ENCODE data around the gene SH3BP2. TPM values are rescaled to one million over a fixed set of nuclear protein-coding genes. Genes with fewer than 3 reads are reported as not detected.

Gene SH3BP2
- total RNA-seq, 2 donors from 2014 or later = 24.3 to 41.3 TPM

DNA sequence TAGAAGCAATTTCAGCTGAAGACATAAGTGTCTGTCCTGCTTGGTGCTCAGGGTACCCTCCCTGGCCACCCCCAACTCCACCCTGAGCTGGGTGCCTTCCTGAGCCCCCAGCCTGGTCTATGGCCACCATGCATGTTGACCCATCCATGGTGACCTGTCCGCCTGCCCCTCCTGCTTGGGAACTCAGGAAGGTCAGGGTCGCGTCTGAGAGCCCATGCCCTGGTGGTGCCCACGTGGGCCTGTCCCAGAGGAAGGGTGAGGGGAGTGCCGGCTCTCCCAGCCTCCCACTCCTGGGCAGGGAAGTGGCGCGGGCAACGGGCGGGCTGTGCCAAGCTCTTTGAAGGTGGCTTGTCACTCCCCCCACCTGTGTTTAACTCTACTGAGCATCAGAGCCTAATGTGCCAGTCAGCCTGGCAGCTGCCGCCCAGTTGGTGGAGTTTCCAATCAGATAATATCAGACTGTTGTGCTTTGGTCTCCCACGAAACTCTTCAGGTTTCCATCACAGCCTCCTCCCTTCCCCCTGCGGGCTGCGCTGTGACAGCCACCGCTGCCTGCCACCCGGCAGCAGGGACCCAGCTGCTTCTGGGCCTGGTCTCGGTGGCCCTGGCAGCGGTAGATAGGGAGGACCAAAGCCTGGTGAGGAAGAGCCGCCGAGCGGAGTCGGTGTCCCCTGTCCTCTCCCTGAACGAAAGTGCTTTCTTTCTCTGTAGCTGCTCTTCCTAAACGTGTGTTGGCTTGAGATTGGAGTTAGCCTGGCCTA lies 4.8 kb downstream of the SH3BP2 start:
- intact Hi-C loops (cut with DNase I) = no loop called here
- Histone ChIP-seq H3K9me3 (no peaks in the 10 kb centered on the region), H3K27ac (peak overlapping the region; percentile 63 to 76), H3K4me3 (no peak overlapping the region), H3K27me3 (replicated peaks; ENCODE audit: insufficient read depth) (no peaks in the 10 kb centered on the region), H3K36me3 (no peaks in the 10 kb centered on the region), H3K4me1 (replicated peaks) (peaks cover 39% of the 10 kb centered on the region)
- 25% methylated on average over 23 of the region's 23 CpGs for WGBS
- TF ChIP-seq POLR2AphosphoS5 (IDR thresholded peaks at IDR 0.05) (peak; percentile 68), POLR2A (IDR thresholded peaks at IDR 0.05) (no peak)
- TF ChIP-seq, protein P1, sequence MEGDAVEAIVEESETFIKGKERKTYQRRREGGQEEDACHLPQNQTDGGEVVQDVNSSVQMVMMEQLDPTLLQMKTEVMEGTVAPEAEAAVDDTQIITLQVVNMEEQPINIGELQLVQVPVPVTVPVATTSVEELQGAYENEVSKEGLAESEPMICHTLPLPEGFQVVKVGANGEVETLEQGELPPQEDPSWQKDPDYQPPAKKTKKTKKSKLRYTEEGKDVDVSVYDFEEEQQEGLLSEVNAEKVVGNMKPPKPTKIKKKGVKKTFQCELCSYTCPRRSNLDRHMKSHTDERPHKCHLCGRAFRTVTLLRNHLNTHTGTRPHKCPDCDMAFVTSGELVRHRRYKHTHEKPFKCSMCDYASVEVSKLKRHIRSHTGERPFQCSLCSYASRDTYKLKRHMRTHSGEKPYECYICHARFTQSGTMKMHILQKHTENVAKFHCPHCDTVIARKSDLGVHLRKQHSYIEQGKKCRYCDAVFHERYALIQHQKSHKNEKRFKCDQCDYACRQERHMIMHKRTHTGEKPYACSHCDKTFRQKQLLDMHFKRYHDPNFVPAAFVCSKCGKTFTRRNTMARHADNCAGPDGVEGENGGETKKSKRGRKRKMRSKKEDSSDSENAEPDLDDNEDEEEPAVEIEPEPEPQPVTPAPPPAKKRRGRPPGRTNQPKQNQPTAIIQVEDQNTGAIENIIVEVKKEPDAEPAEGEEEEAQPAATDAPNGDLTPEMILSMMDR (IDR thresholded peaks at IDR 0.05) = peak in 1 of 4 experiments; percentile 5
- peak; percentile 73 for DNase-seq (ENCODE audit: low spot score)

DNA sequence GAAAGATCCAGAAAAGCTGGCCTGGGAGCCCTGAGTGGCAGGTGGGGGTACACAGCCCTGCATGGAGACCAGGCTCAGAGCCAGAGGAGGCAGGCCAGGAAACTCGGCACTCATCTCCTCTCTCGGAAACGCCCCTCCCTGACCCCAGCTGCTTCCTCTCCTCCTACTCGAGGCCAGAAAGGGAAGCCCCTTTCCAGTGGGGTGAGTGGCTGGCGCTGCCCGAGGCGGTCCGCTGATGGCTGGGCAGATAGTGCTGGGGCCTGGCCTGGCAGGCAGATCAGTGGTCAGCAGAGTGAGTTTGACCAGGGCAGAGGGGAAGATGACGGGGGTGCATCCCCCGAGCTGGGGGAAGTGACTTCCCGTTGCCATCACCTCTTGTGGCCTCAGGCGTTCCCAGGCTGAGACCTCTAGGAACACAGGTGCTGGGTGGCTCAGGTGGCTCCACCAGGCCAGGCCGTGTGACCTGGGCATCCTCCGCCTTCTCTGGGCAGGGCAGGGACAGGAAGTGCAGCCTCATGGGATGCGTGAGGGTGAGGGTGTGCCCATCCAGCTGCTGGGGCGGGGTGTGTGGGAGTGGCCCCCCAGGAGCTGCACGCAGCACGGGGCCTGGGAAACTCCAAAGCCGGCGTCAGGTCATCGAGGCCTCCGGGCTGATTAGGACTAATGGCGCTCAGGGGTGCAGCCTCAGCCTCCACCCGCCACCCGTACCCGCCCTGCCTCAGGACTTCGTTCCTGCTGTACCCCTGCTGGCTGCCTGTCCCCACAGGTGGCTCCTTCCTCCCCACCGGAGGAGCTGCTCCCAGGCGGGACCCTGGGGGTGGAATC lies 5.7 kb downstream of the SH3BP2 start:
- peak overlapping the region; percentile 63 to 76 for H3K27ac ChIP-seq
- TF ChIP-seq, protein P1 (IDR thresholded peaks at IDR 0.05) = no peak
- no peak for TF ChIP-seq POLR2A (IDR thresholded peaks at IDR 0.05)
- no peak for TF ChIP-seq POLR2AphosphoS5 (IDR thresholded peaks at IDR 0.05)
- H3K4me3 ChIP-seq = no peak overlapping the region
- intact Hi-C loops (cut with DNase I) = no loop called here
- H3K9me3 ChIP-seq = no peaks in the 10 kb centered on the region
- no peaks in the 10 kb centered on the region for H3K27me3 ChIP-seq (replicated peaks; ENCODE audit: insufficient read depth)
- peaks cover 39% of the 10 kb centered on the region for H3K4me1 ChIP-seq (replicated peaks)
- 56% methylated on average over 25 of the region's 29 CpGs for WGBS
- DNase-seq (ENCODE audit: low spot score) = no peak
- H3K36me3 ChIP-seq = no peaks in the 10 kb centered on the region

DNA sequence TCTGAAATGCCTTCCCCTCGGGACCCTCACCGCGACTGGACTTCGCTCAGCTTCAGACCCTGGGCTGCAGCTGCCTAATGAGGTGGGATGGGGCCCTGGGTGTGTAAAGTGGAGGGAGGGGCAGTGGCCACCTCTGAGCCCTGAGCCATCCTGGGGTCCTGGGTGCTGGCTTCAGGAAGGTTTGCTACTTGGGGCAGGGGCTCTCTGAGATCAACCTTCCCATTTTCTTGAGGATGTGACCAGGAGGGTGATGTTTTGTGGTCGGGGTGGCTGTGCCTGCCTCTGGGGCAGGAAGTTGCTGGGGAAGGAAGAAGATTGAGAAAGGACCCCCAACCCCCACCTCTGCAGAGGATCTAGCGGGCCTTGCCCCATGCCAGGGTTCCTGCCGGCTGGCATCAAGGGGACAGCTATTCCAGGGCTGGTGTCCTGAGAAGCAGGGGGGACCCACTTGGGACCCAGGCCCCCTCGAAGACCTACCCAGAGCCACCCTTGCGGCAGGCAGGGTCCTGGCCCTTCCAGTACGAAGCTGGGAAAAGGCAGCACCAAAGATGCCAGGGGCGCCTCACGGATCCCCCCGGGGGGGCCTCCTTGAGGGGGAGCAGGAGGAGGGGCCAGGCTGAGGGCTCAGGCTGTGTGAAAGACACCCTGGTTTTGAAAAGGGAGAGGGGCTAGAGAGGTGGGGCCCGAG lies 6.5 kb downstream of the SH3BP2 start:
- H3K27me3 ChIP-seq (replicated peaks; ENCODE audit: insufficient read depth) = no peaks in the 10 kb centered on the region
- H3K4me3 ChIP-seq = no peak overlapping the region
- no peaks in the 10 kb centered on the region for H3K9me3 ChIP-seq
- DNase-seq (ENCODE audit: low spot score) = no peak
- peaks cover 35% of the 10 kb centered on the region for H3K4me1 ChIP-seq (replicated peaks)
- TF ChIP-seq POLR2A (IDR thresholded peaks at IDR 0.05) = no peak
- TF ChIP-seq POLR2AphosphoS5 (IDR thresholded peaks at IDR 0.05) = no peak
- TF ChIP-seq, protein P1 (IDR thresholded peaks at IDR 0.05) = no peak
- WGBS = 60% methylated on average over 14 of the region's 14 CpGs
- H3K27ac ChIP-seq = peak overlapping the region; percentile 63 to 76
- intact Hi-C loops (cut with DNase I) = no loop called here
- no peaks in the 10 kb centered on the region for H3K36me3 ChIP-seq

DNA sequence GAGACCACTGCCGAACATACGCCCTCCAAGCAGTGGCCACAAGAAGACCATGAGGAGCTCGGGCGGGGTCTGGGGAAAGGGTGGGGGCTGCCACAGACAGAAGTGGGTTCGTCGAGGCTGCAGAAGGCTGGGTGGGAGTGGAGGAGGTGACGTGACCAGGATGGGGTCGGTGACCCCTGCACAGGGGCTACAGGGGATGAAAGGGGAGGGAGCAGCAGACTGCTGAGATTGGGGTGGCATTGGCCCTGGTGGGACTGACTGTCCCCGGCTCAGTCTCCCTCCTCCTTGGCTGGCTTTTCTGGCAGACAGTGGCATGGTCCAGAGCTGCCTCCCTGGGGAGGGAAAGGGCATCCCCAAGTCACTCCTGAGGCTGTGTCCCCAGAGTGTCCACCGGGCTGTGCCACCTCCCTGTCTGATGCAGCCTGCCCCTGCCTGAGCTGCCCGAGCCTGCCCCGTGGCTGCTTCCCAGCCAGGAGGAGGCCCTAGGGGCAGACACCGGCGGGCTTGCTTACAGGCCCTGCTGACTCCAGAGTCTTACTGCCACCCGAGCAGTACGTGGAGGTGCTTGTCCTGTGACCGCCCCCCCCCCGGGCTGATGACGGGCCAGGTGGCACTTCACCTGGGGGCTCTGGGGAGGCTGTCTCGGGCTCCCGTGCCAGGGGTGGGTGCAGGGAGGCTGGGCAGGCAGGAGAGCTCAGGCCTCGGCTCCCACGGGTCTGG lies 7.2 kb downstream of the SH3BP2 start:
- DNase-seq (ENCODE audit: low spot score) = no peak
- Histone ChIP-seq H3K36me3 (no peaks in the 10 kb centered on the region), H3K4me1 (replicated peaks) (peaks cover 31% of the 10 kb centered on the region), H3K27me3 (replicated peaks; ENCODE audit: insufficient read depth) (no peaks in the 10 kb centered on the region), H3K4me3 (peak overlapping the region in 1 of 2 donors; percentile 3), H3K9me3 (no peaks in the 10 kb centered on the region), H3K27ac (peak overlapping the region; percentile 63 to 76)
- intact Hi-C loops (cut with DNase I) = no loop called here
- 51% methylated on average over 17 of the region's 23 CpGs for WGBS
- TF ChIP-seq, protein P1 (IDR thresholded peaks at IDR 0.05) = peak in 1 of 4 experiments; percentile 15
- TF ChIP-seq POLR2A (IDR thresholded peaks at IDR 0.05) (peak; percentile 17), POLR2AphosphoS5 (IDR thresholded peaks at IDR 0.05) (no peak)

Measured in prostate gland (tissue), 2 donors.